A673 (cell line): Measurements from ENCODE around the gene FHDC1. TPM values are rescaled to one million over a fixed set of nuclear protein-coding genes. Genes with fewer than 3 reads are reported as not detected.

Experiments
- BruUV-seq: library from RNA; stranded (reverse); fragments of 400-500 nt; replicated peaks from 2 replicates; lab custom pipeline; 2021; lab: Mats Ljungman, UMichigan
- CTCF ChIA-PET: fragments of 300-600 bp; sonication (Branson Sonifier 250); formaldehyde crosslinking; loops from one replicate; lab custom pipeline; 2022; ENCODE audit warnings: antibody characterized with exemption; lab: Charles Lee
- POLR2A ChIA-PET: fragments of 300-600 bp; sonication (Branson Sonifier 250); formaldehyde crosslinking; loops from one replicate; lab custom pipeline; 2022; ENCODE audit warnings: antibody characterized with exemption; ENCODE audit not compliant: low non-redundant PET; lab: Charles Lee
- DNase-seq: peaks from one replicate; pipeline ENCODE4 v3.0.0-alpha.2; 2015; ENCODE audit warnings: low spot score
- H3K27ac ChIP-seq: fragments of 200-600 bp; sonication (generic); 2 replicates; pipeline ENCODE4 v1.5.1; 2016; ENCODE audit warnings: mixed run types, low read depth, mild to moderate bottlenecking, mixed read lengths, antibody characterized with exemption, low read length; ENCODE audit not compliant: poor library complexity, severe bottlenecking
- H3K27me3 ChIP-seq: fragments of 200-600 bp; sonication (generic); replicated peaks from 2 replicates; pipeline ENCODE4 v1.6.1; 2017; ENCODE audit warnings: mixed run types, low read depth, mild to moderate bottlenecking, mixed read lengths, antibody characterized with exemption, low read length; ENCODE audit not compliant: insufficient read depth, poor library complexity
- H3K36me3 ChIP-seq: fragments of 200-600 bp; sonication (generic); 2 replicates; pipeline ENCODE4 v1.6.1; 2016; ENCODE audit warnings: mixed run types, mild to moderate bottlenecking, mixed read lengths, antibody characterized with exemption, low read length; ENCODE audit not compliant: insufficient read depth, poor library complexity, severe bottlenecking
- H3K4me1 ChIP-seq: fragments of 200-600 bp; sonication (generic); 2 replicates; pipeline ENCODE4 v1.6.1; 2017; ENCODE audit warnings: mixed run types, mild to moderate bottlenecking, mixed read lengths, antibody characterized with exemption, low read length; ENCODE audit not compliant: insufficient read depth, poor library complexity, severe bottlenecking
- H3K4me3 ChIP-seq: fragments of 200-600 bp; sonication (generic); 2 replicates; pipeline ENCODE4 v1.5.1; 2016; ENCODE audit warnings: low read depth, mixed run types, mild to moderate bottlenecking, mixed read lengths, low read length; ENCODE audit not compliant: poor library complexity, severe bottlenecking
- H3K9me3 ChIP-seq: fragments of 200-600 bp; sonication (generic); 2 replicates; pipeline ENCODE4 v1.6.1; 2016; ENCODE audit warnings: mixed run types, low read depth, mild to moderate bottlenecking, mixed read lengths, antibody characterized with exemption, low read length; ENCODE audit not compliant: poor library complexity, severe bottlenecking
- EZH2 ChIP-seq: fragments of 200-600 bp; sonication (generic); IDR thresholded peaks from 2 replicates; pipeline ENCODE4 v1.6.1; 2017; ENCODE audit warnings: borderline replicate concordance, low read depth, mild to moderate bottlenecking, mixed read lengths, antibody characterized with exemption, low read length; ENCODE audit not compliant: poor library complexity, severe bottlenecking
- intact Hi-C: fragments of 100-400 bp; cut with micrococcal nuclease; formaldehyde crosslinking; loops from one replicate; pipeline ENCODE4 v1.10.0; 2022; ENCODE audit not compliant: unreplicated experiment
- total RNA-seq: library from RNA; stranded (reverse); gene quantifications from 2 replicates; pipeline ENCODE4 v1.2.3, GENCODE V29; 2021
- TF ChIP-seq, protein P1 (sequence below): fragments of 300-800, 200-600 bp; sonication (generic); conservative IDR thresholded peaks from 2 replicates; pipeline ENCODE4 v1.5.1; 2017; ENCODE audit warnings: low read depth, mild to moderate bottlenecking, antibody characterized with exemption, low read length, moderate library complexity, mixed read lengths

The FHDC1 gene
- total RNA-seq, 1 experiment from 2014 or later: 0.26 TPM

DNA sequence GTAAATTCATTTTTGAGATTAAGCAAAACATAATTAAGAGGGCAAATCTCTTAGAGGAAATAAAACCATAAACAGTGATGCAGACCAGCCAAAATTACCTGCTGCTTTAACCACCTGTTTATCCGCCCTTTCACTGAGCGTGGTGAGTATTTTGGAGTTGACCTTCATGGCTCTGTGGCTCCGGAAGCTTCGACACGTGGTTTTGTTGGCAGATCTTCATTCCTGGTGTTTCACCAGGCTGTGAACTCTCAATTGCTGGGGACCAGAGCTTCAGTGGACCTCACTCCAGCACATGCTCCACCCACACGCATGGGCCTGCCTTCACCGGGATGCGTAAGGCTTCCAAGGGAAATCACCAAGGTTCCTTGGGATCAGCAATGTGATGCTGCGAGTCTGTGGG is 83.8 kb downstream of the FHDC1 start:
- BruUV-seq: no TSS peak
- Histone ChIP-seq H3K27me3 (no peaks in the 10 kb centered on the region), H3K27ac (no peak overlapping the region), H3K4me1 (no peaks in the 10 kb centered on the region), H3K9me3 (no peaks in the 10 kb centered on the region), H3K36me3 (no peaks in the 10 kb centered on the region), H3K4me3 (no peak overlapping the region)
- TF ChIP-seq, protein P1, sequence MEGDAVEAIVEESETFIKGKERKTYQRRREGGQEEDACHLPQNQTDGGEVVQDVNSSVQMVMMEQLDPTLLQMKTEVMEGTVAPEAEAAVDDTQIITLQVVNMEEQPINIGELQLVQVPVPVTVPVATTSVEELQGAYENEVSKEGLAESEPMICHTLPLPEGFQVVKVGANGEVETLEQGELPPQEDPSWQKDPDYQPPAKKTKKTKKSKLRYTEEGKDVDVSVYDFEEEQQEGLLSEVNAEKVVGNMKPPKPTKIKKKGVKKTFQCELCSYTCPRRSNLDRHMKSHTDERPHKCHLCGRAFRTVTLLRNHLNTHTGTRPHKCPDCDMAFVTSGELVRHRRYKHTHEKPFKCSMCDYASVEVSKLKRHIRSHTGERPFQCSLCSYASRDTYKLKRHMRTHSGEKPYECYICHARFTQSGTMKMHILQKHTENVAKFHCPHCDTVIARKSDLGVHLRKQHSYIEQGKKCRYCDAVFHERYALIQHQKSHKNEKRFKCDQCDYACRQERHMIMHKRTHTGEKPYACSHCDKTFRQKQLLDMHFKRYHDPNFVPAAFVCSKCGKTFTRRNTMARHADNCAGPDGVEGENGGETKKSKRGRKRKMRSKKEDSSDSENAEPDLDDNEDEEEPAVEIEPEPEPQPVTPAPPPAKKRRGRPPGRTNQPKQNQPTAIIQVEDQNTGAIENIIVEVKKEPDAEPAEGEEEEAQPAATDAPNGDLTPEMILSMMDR: no peak
- no peak for TF ChIP-seq EZH2
- no peak for DNase-seq
- CTCF ChIA-PET: no interaction called here
- intact Hi-C loops: no loop called here
- POLR2A ChIA-PET: no interaction called here

DNA sequence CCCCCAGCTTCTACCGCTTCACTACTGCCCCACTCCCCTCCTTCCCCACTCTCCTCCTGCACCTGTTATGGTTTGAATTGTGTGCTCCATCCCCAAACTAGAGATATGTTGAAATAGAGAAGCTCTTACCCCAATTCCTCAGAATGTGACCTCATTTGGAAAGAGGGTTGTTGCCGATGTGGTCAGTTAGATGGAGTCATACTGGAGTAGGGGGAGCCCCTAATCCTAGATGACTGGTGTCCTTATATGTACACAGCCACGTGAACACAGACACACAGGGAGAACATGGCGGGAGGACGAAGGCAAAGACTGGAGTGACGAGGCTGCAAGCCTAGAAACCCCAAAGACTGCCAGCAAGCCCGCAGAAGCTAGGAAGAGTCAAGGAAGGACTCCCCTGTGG is 84.3 kb downstream of the FHDC1 start:
- Histone ChIP-seq H3K36me3 (no peaks in the 10 kb centered on the region), H3K4me1 (no peaks in the 10 kb centered on the region), H3K27ac (no peak overlapping the region), H3K27me3 (no peaks in the 10 kb centered on the region), H3K4me3 (no peak overlapping the region), H3K9me3 (no peaks in the 10 kb centered on the region)
- ChIA-PET POLR2A (no interaction called here), CTCF (no interaction called here)
- intact Hi-C loops: no loop called here
- BruUV-seq: no TSS peak
- TF ChIP-seq EZH2: no peak
- TF ChIP-seq, protein P1: no peak
- DNase-seq: no peak

DNA sequence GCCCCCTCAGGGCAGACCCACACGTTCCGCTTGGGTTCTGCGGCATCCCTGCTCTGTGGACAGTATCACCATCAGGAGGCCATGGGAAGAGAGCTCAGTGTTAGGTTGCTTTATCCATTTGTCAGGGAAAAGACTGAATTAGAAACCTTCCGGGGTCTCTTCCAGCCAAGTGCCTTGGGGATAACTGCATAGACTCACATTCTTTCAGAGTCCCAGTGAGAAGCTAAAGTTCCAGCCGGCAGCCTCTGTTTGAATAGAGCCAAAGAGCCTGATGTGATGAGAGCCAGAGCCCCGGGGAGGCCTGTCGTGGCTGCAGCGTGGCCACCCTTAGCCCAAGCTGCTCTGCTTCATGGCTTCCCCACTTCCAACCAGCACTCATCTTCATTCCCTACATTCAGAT is 85.2 kb downstream of the FHDC1 start:
- ChIA-PET CTCF (no interaction called here), POLR2A (no interaction called here)
- Histone ChIP-seq H3K4me3 (no peak overlapping the region), H3K27me3 (no peaks in the 10 kb centered on the region), H3K27ac (no peak overlapping the region), H3K9me3 (no peaks in the 10 kb centered on the region), H3K36me3 (no peaks in the 10 kb centered on the region), H3K4me1 (no peaks in the 10 kb centered on the region)
- TF ChIP-seq, protein P1: no peak
- TF ChIP-seq EZH2: no peak
- no peak for DNase-seq
- intact Hi-C loops: no loop called here
- no TSS peak for BruUV-seq
